Activated CD4-positive, alpha-beta T cell treated with anti-CD3 and anti-CD28 coated beads, Interleukin-2, amount 10 ng/mL, durations not matched to agents 24 days and 14 days (primary cell): Measurements from ENCODE around the gene IFNA2. TPM values are rescaled to one million over a fixed set of nuclear protein-coding genes. Genes with fewer than 3 reads are reported as not detected.
"Not testable (repeated sequence)": the region's sequence is repeated elsewhere in the genome, so short reads cannot be mapped to it uniquely, and the experiment has no call there.

Source experiments
- DNase-seq: peaks from one replicate; pipeline ENCODE4 v3.0.0; 2022
- H3K27ac Mint-ChIP-seq: one replicate; pipeline ENCODE4 v1.8.0; 2022; ENCODE audit warnings: mild to moderate bottlenecking, mixed read lengths
- H3K27me3 Mint-ChIP-seq: one replicate; pipeline ENCODE4 v1.8.0; 2022; ENCODE audit warnings: mixed read lengths
- H3K36me3 Mint-ChIP-seq: one replicate; pipeline ENCODE4 v1.8.0; 2022; ENCODE audit warnings: low read depth, mild to moderate bottlenecking, mixed read lengths
- H3K4me1 Mint-ChIP-seq: one replicate; pipeline ENCODE4 v1.8.0; 2021; ENCODE audit warnings: mixed read lengths
- H3K4me3 Mint-ChIP-seq: one replicate; pipeline ENCODE4 v1.8.0; 2022; ENCODE audit warnings: mild to moderate bottlenecking, moderate library complexity, mixed read lengths
- H3K9me3 Mint-ChIP-seq: one replicate; pipeline ENCODE4 v1.8.0; 2021; ENCODE audit warnings: mixed read lengths
- intact Hi-C: fragments of 100-400 bp; cut with micrococcal nuclease; formaldehyde crosslinking; loops from one replicate; pipeline ENCODE4 v1.15.1; 2023
- total RNA-seq: library from RNA; stranded (reverse); gene quantifications from 2 replicates; pipeline ENCODE4 v1.2.3, GENCODE V29; 2022

IFNA2 gene
- not detected in 2 replicates for total RNA-seq

DNA sequence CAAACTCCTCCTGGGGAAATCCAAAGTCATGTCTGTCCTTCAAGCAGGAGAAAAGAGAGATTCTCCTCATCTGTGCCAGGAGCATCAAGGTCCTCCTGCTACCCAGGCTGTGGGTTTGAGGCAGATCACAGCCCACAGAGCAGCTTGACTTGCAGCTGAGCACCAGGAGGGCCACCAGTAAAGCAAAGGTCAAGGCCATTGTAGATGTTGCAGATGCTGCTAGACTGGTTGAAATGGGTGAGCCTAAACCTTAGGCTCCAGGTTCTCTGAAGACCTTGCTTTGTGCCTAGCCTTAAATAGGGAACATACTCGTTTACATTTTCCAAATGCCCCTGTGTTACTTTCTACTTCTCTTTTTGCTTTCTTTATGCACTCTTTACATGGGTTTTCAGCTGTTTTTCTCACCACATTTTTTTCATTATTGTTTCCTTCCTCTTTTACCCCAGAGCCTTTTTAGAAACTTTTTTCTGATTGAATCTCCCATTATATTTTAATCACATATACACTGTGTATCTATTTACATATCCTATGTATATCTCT is at the start of gene IFNA2:
IFNA2 (minus strand) TSS at position 268 of the 540 bp plus-strand sequence; CDS start at position 199, 69 bp downstream.
- H3K27me3 Mint-ChIP-seq = peaks cover 56% of the 10 kb centered on the region

DNA sequence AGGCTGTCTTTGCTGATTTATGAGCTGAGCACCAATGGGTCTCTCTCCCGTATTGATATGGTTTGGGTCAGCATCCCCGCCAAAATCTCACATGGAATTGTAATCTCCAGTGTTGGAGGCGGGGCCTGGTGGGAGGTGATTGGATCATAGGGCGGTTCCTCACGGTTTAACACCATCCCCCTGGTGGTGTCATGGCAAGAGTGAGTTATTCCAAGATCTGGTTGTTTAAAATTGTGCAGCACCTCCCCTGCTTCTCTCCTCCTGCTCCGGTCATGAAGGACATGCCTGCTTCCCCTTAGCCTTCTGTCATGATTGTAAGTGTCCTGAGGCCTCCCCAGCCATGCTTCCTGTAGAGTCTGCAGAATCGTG is 49.8 kb upstream of the IFNA2 start:
- intact Hi-C loops, H3K27ac Mint-ChIP-seq, H3K4me3 Mint-ChIP-seq, H3K9me3 Mint-ChIP-seq, DNase-seq, H3K4me1 Mint-ChIP-seq, H3K36me3 Mint-ChIP-seq: not testable (repeated sequence)
- peaks cover 44% of the 10 kb centered on the region for H3K27me3 Mint-ChIP-seq

More for the DNA sequence above, at the start of gene IFNA2:
- intact Hi-C loops = no loop called here
- H3K4me1 Mint-ChIP-seq = peaks cover 9% of the 10 kb centered on the region
- H3K36me3 Mint-ChIP-seq = no peaks in the 10 kb centered on the region
- H3K9me3 Mint-ChIP-seq = no peaks in the 10 kb centered on the region
- DNase-seq = no peak
- no peak within 1 kb of the TSS for H3K27ac Mint-ChIP-seq
- no peak within 1 kb of the TSS for H3K4me3 Mint-ChIP-seq

DNA sequence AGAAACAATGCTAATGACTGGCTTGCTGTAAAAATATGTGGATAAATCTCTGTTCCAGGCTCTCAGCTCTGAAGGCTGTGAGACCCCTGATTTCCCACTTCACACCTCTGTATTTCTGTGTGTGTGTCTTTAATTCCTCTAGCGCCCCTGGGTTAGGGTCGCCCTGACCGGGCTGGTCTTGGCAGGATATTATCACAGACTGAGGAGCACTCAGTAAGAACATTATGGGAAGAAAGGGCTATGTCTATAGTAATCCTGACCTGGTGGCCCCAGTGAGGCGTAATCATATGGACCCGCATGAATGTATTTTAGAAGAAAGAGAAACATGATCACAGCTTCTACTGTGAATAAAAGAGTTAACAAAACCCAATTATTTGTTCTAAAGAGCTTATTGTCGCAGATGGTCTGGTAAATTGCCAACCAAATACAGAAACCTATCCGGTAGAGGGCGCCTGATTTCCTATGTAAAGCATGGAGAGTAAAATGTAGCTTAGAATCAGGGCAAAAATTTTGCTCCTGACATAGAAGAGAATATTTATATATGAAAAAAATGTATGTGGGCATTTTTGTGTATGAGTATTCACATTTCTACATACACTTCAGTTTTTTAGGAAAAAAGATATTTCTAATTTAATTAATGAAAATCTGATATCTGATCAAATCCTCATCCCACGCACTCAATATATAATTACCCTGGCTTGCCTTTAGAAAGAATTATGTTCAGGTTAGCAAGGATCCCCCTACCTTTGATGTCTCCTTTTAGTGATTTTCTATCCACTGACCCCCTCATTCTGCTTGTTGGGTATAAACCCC is 49.2 kb upstream of the IFNA2 start:
- intact Hi-C loops = loop anchor here (1.0 kb wide), 1 partner anchor 355 kb away; no protein-coding TSS in a partner anchor
- Mint-ChIP-seq H3K27ac (no peak overlapping the region), H3K9me3 (no peaks in the 10 kb centered on the region), H3K27me3 (peaks cover 50% of the 10 kb centered on the region), H3K4me3 (no peak overlapping the region), H3K36me3 (no peaks in the 10 kb centered on the region), H3K4me1 (no peaks in the 10 kb centered on the region)
- peak; percentile 82 for DNase-seq

DNA sequence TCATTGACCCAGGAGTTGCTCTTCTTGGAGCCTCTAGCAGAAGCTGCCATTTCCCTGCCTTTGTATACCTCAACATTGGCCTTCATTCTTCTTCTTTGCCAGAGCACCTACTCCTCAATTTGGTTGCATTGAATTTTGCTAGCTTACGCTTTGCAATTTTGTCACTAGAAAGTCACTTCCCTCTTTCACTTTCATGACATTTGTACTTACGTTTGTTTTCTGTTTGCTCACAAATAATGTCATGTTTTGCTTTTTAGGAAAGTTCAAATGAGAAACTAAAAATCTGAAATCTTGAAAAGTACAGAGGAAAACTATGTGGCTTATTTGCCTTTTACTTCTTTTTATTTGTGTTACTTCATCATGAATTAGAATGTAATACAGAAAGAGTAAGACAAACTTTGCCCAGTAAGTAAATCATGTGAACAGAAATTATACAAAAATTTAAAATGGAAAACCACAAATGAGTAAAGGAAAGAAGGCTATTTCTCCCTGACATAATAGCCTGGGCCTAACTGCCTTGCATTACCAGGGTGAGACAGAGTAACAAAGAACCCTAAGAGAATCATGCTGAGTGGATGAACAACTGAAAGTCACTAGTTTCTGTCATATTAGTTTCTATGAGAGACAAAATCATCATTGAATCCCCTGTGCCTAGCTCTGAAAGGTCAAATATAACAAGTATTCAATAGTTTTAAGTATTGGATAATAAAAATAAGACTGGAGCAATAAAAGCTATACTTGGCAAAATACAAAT is 47.7 kb upstream of the IFNA2 start:
- Mint-ChIP-seq H3K27me3 (peaks cover 57% of the 10 kb centered on the region), H3K27ac (no peak overlapping the region), H3K4me1 (no peaks in the 10 kb centered on the region), H3K4me3 (no peak overlapping the region), H3K36me3 (no peaks in the 10 kb centered on the region), H3K9me3 (no peaks in the 10 kb centered on the region)
- DNase-seq = no peak
- intact Hi-C loops = no loop called here

DNA sequence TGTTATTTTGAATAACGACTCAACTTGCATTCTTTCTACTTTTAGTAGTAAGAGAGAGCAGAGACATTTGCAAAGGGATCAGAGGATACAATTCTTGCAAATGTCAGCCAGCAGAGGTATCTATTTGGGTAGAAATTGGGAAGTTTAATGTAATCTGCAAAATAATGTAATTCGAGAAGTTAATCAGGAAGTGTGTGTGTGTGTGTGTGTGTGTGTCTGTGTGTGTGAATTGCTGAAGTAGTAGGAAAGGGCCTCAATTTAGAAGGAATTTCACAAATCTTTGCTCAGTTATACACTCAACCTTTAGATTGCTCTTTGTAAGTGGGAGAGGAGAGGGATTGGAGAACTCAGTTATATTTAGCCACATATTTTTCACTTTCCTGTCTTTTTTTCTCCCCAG is 44.0 kb upstream of the IFNA2 start:
- Mint-ChIP-seq H3K4me1 (no peaks in the 10 kb centered on the region), H3K27me3 (peaks cover 69% of the 10 kb centered on the region), H3K9me3 (no peaks in the 10 kb centered on the region), H3K36me3 (no peaks in the 10 kb centered on the region), H3K27ac (no peak overlapping the region), H3K4me3 (no peak overlapping the region)
- DNase-seq = no peak
- intact Hi-C loops = no loop called here

DNA sequence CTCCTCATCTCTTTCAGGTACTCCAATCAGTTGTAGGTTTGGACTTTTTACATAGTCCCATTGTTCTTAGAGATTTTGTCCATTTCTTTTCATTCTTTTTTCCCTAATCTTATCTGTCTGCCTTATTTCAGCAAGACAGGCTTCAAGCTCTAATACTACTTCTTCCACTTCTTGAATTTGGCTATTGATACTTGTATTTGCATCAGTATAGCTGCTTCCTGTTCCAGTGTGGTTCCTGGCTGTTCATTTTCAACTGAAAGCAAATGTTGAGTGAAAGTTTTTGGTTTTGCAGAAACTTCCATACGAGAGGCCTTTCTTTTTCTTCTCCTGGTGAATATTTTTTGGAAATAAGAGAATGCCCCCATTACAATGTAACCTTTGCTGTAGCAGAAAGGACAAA is 43.0 kb upstream of the IFNA2 start:
- no peak overlapping the region for H3K4me3 Mint-ChIP-seq
- no peak for DNase-seq
- H3K9me3 Mint-ChIP-seq = no peaks in the 10 kb centered on the region
- no peak overlapping the region for H3K27ac Mint-ChIP-seq
- intact Hi-C loops = no loop called here
- H3K27me3 Mint-ChIP-seq = peaks cover 65% of the 10 kb centered on the region
- no peaks in the 10 kb centered on the region for H3K4me1 Mint-ChIP-seq
- H3K36me3 Mint-ChIP-seq = no peaks in the 10 kb centered on the region

DNA sequence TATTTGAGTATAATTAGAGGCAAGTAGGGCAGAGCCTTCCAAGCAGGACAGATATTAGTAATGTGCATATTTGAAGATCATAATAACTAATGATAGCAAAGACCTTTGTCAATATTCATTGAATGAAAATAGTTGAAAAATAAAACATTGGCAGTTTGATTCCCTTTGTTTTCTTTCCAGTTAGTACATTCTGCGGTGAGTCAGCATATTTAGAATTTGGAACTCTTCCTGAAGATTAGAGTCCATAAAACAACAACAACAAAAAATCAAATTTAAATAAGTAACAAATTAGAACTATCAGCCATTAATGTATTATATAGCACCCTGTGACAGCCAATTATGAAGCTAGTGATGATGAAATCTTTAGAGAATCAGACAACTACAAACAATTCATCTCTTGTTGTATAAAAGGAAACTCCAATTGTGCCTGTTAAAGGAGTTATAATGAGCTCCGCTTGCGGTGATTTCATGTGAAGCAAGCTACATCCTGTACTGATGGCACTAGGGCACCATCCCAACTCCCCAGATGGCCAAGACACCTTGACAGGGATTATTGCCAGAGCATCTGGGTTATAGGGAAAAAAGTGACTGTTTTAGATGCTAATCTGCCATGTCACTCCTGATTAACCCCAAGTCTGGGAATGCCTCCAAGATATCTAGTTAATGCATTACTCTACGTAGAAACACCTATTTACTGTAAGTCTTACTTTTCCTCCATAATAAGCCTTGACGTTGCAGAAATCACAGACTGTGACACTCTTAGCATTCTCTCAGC is 30.5 kb upstream of the IFNA2 start:
- Mint-ChIP-seq H3K27me3 (peaks cover 29% of the 10 kb centered on the region), H3K4me3 (no peak overlapping the region), H3K9me3 (no peaks in the 10 kb centered on the region), H3K27ac (no peak overlapping the region), H3K4me1 (no peaks in the 10 kb centered on the region), H3K36me3 (no peaks in the 10 kb centered on the region)
- DNase-seq = no peak
- intact Hi-C loops = no loop called here

DNA sequence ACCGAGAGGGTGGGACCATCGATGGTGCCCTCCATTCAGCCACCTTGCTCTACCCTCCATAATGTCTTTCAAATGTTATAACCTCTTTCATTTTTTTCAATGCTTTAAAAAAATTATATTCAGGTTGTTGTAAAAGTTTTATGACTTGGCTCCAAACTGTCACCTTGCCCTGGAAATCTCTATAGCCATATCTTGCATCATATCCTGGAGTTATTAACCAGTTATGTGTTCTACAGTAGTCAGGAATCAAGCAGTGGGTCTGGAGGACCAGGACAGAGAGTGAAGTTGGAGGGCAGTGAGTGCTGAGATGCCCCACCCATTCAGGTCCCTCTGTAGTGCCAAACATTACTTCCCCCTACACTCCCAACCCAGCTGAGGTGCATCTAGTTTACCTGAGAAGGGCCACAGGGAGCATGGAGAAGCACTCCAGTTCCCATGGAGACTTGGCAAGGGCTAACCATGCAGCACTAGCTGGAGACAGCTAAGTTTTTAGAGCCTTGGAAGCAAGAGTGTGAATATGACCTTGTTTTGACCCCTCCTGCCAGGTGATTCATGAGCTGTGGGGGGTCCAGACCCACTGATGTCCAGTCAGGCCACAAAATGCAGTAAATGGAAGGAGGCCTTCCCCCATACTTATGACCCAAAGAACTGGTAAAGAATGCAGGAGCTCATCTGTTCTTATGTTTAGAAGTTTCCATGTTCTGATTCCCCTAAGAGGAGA is 29.2 kb upstream of the IFNA2 start:
- intact Hi-C loops = no loop called here
- H3K27me3 Mint-ChIP-seq = peaks cover 34% of the 10 kb centered on the region
- H3K4me1 Mint-ChIP-seq = no peaks in the 10 kb centered on the region
- H3K4me3 Mint-ChIP-seq = no peak overlapping the region
- no peaks in the 10 kb centered on the region for H3K36me3 Mint-ChIP-seq
- H3K9me3 Mint-ChIP-seq = no peaks in the 10 kb centered on the region
- no peak overlapping the region for H3K27ac Mint-ChIP-seq
- DNase-seq = no peak

DNA sequence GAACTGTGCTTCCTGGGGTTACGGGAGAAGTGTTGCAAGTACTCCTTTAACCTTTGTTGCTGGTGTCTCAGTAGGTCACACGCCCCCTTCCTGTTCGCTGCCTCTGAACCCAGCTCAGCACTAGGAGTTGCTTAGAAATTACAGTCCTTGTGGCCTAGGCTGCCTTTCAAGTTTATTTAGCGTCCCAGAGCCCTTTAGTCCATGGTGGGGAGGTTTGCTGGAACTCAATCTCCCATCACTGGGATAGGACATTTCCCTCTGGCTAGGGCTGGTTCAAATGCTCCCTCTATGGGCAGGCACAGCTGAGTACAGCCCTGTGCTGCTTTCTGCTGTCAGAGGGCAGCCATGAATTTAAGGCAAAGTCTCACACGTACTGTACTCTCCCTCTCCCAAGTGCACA is 28.4 kb upstream of the IFNA2 start:
- Mint-ChIP-seq H3K27me3 (peaks cover 33% of the 10 kb centered on the region), H3K36me3 (no peaks in the 10 kb centered on the region)
- DNase-seq = no peak

DNA sequence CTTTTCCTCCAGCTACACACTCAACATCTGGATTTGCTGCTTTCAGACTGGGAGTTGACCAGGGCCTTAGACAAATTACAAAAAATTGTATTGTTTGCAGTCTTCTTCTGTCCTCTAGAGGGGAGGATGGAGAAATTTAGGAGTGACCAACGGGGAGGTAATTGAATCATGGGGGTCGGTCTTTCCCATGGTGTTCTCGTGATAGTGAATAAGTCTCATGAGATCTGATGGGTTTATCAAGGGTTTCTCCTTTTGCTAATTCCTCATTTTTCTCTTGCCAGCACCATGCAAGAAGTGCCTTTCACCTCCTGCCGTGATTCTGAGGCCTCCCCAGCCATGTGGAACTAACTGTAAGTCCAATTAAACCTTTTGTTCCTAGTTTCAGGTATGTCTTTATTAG is 28.0 kb upstream of the IFNA2 start:
- no peaks in the 10 kb centered on the region for H3K36me3 Mint-ChIP-seq
- H3K27ac Mint-ChIP-seq = no peak overlapping the region
- DNase-seq = no peak
- H3K4me3 Mint-ChIP-seq = no peak overlapping the region
- intact Hi-C loops = no loop called here
- H3K27me3 Mint-ChIP-seq = peaks cover 33% of the 10 kb centered on the region
- no peaks in the 10 kb centered on the region for H3K4me1 Mint-ChIP-seq
- H3K9me3 Mint-ChIP-seq = no peaks in the 10 kb centered on the region

More for the DNA sequence above, 28.4 kb upstream of the IFNA2 start:
- Mint-ChIP-seq H3K4me3 (no peak overlapping the region), H3K27ac (no peak overlapping the region), H3K4me1 (no peaks in the 10 kb centered on the region), H3K9me3 (no peaks in the 10 kb centered on the region)
- intact Hi-C loops = no loop called here

DNA sequence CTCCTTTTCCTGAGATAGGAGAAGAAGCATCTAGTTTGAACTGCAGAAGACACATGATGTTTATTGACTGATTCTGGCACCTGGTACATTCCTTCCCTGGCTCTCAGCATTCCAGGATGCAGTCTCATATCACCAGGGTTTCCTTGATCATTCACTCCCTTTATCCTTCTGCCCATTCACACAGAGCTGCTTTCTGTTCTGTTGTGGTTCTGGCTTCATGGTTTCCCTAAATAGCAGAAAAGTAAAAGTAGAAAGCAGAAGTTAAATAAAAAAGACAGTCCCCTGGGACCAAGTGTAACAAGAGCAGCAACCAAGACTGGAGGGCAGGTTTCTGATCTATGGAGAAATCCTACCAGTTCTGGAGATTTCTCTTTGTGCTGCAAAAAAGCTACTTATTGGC is 26.9 kb upstream of the IFNA2 start:
- Mint-ChIP-seq H3K27ac (no peak overlapping the region), H3K27me3 (peaks cover 37% of the 10 kb centered on the region), H3K4me1 (no peaks in the 10 kb centered on the region), H3K9me3 (no peaks in the 10 kb centered on the region), H3K36me3 (no peaks in the 10 kb centered on the region), H3K4me3 (no peak overlapping the region)
- intact Hi-C loops = no loop called here
- no peak for DNase-seq

DNA sequence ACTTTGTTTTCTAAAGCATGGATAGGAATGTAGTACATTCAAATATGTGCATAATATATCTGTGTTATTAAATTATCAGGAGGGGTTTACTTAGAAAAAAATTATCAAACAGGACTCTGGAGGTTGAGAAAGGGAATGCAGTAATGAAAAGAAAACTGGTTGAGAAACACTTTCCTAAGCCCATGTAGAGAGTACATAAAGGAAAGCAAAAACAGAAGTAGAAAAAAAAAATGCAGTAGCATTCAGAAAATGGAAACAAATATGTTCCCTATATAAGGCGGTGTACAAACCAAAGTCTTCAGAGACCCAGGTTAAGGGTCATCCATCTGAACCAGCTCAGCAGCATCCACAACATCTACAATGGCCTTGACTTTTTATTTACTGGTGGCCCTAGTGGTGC is 23.6 kb upstream of the IFNA2 start, which contains the start of gene IFNA8:
IFNA8 (plus strand) TSS at position 301 of the 400 bp plus-strand sequence; CDS start at position 361, 60 bp downstream.
- Mint-ChIP-seq H3K4me1 (no peaks in the 10 kb centered on the region), H3K27ac (no peak within 1 kb of the TSS), H3K9me3 (no peaks in the 10 kb centered on the region), H3K27me3 (peaks cover 59% of the 10 kb centered on the region), H3K36me3 (no peaks in the 10 kb centered on the region), H3K4me3 (no peak within 1 kb of the TSS)
- intact Hi-C loops = no loop called here
- DNase-seq = no peak

DNA sequence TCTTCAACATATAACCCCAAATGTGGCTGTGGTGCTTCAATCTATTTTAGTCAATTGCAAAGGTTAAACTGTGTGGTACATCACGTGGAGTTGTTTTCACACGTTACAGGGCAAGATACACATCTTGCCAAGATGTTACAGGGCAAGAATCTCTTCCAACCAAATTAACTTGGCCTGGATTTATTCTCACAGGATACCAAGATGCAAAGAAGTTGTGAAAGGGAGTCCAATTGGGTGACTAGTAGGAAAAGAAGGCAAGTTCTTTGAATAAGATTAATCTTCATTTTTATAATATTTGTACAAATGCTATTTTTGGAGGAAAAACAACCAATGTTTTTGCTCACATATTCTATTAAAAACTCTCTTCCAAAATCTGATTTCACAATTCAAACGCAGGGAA is 18.9 kb upstream of the IFNA2 start:
- H3K4me3 Mint-ChIP-seq = no peak overlapping the region
- no peaks in the 10 kb centered on the region for H3K36me3 Mint-ChIP-seq
- DNase-seq = no peak
- no peak overlapping the region for H3K27ac Mint-ChIP-seq
- no peaks in the 10 kb centered on the region for H3K9me3 Mint-ChIP-seq
- H3K27me3 Mint-ChIP-seq = peaks cover 71% of the 10 kb centered on the region
- intact Hi-C loops = no loop called here
- peaks cover 2% of the 10 kb centered on the region for H3K4me1 Mint-ChIP-seq
